SK-N-SH (cell line): ENCODE data around the gene TXNDC11.

ENCODE experiments used
- FOXJ3 ChIP-seq: sonication (generic); formaldehyde crosslinking; IDR thresholded peaks from 2 replicates; pipeline ENCODE4 v1.5.1; 2020; ENCODE audit warnings: mild to moderate bottlenecking, missing genetic modification reagents
- GABPA ChIP-seq: IDR thresholded peaks from 2 replicates; pipeline ENCODE4 v1.4.0; 2012; ENCODE audit warnings: low read depth, mild to moderate bottlenecking
- POLR2AphosphoS5 ChIP-seq: IDR thresholded peaks from 2 replicates; pipeline ENCODE4 v1.6.1; 2012; ENCODE audit warnings: low read depth, low read length
- RAD21 ChIP-seq: IDR thresholded peaks from 2 replicates; pipeline ENCODE4 v1.6.1; 2012; ENCODE audit warnings: mild to moderate bottlenecking, low read length
- RFX5 ChIP-seq: IDR thresholded peaks from 2 replicates; pipeline ENCODE4 v1.6.1; 2012; ENCODE audit warnings: mild to moderate bottlenecking, improper control_type of control experiment, low read length
- SMC3 ChIP-seq: IDR thresholded peaks from 2 replicates; pipeline ENCODE4 v1.6.1; 2012; ENCODE audit warnings: low read depth, low read length, improper control_type of control experiment
- TF ChIP-seq, protein P1 (sequence below): fragments of 200-600 bp; sonication (generic); IDR thresholded peaks from 2 replicates; pipeline ENCODE4 v1.6.1; 2017; ENCODE audit warnings: antibody characterized with exemption, mild to moderate bottlenecking, moderate library complexity
- TF ChIP-seq, protein P2 (sequence below): IDR thresholded peaks from 2 replicates; pipeline ENCODE4; 2012
- TF ChIP-seq, protein P3 (sequence below): IDR thresholded peaks from 2 replicates; pipeline ENCODE4 v1.6.1; 2012; ENCODE audit warnings: mild to moderate bottlenecking, low read depth, low read length, moderate library complexity
- TF ChIP-seq, protein P4 (sequence below): IDR thresholded peaks from 2 replicates; pipeline ENCODE4 v1.4.0; 2012; ENCODE audit warnings: low read depth, borderline replicate concordance
- TF ChIP-seq, protein P5 (sequence below): IDR thresholded peaks from 2 replicates; pipeline ENCODE4 v1.4.0; 2012; ENCODE audit warnings: low read depth

DNA sequence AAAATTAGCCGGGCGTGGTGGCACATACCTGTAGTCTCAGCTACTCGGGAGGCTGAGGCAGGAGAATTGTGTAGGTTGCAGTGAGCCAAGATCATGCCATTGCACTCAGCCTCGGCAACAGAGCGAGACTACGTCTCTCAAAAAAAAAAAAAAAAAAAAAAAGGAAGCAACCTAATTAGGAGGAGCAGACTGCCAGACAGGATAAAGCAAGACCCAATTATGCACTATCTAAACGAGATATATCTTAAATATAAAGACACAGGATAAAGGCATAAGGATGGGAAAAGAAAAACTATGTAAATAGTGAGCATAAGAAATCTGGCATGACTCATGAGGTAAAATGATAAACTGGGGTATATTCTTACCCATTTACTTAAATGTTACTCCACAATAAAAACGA lies 4.9 kb downstream of the TXNDC11 start:
- TF ChIP-seq FOXJ3 (CRISPR knock-in tag) (no peak), GABPA (no peak), POLR2AphosphoS5 (no peak), RAD21 (no peak), SMC3 (no peak), RFX5 (no peak)
- TF ChIP-seq, protein P1, sequence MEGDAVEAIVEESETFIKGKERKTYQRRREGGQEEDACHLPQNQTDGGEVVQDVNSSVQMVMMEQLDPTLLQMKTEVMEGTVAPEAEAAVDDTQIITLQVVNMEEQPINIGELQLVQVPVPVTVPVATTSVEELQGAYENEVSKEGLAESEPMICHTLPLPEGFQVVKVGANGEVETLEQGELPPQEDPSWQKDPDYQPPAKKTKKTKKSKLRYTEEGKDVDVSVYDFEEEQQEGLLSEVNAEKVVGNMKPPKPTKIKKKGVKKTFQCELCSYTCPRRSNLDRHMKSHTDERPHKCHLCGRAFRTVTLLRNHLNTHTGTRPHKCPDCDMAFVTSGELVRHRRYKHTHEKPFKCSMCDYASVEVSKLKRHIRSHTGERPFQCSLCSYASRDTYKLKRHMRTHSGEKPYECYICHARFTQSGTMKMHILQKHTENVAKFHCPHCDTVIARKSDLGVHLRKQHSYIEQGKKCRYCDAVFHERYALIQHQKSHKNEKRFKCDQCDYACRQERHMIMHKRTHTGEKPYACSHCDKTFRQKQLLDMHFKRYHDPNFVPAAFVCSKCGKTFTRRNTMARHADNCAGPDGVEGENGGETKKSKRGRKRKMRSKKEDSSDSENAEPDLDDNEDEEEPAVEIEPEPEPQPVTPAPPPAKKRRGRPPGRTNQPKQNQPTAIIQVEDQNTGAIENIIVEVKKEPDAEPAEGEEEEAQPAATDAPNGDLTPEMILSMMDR = no peak
- TF ChIP-seq, protein P2, sequence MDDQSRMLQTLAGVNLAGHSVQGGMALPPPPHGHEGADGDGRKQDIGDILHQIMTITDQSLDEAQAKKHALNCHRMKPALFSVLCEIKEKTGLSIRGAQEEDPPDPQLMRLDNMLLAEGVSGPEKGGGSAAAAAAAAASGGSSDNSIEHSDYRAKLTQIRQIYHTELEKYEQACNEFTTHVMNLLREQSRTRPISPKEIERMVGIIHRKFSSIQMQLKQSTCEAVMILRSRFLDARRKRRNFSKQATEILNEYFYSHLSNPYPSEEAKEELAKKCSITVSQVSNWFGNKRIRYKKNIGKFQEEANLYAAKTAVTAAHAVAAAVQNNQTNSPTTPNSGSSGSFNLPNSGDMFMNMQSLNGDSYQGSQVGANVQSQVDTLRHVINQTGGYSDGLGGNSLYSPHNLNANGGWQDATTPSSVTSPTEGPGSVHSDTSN = no peak
- TF ChIP-seq, protein P3, sequence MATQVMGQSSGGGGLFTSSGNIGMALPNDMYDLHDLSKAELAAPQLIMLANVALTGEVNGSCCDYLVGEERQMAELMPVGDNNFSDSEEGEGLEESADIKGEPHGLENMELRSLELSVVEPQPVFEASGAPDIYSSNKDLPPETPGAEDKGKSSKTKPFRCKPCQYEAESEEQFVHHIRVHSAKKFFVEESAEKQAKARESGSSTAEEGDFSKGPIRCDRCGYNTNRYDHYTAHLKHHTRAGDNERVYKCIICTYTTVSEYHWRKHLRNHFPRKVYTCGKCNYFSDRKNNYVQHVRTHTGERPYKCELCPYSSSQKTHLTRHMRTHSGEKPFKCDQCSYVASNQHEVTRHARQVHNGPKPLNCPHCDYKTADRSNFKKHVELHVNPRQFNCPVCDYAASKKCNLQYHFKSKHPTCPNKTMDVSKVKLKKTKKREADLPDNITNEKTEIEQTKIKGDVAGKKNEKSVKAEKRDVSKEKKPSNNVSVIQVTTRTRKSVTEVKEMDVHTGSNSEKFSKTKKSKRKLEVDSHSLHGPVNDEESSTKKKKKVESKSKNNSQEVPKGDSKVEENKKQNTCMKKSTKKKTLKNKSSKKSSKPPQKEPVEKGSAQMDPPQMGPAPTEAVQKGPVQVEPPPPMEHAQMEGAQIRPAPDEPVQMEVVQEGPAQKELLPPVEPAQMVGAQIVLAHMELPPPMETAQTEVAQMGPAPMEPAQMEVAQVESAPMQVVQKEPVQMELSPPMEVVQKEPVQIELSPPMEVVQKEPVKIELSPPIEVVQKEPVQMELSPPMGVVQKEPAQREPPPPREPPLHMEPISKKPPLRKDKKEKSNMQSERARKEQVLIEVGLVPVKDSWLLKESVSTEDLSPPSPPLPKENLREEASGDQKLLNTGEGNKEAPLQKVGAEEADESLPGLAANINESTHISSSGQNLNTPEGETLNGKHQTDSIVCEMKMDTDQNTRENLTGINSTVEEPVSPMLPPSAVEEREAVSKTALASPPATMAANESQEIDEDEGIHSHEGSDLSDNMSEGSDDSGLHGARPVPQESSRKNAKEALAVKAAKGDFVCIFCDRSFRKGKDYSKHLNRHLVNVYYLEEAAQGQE = no peak
- TF ChIP-seq, protein P4, sequence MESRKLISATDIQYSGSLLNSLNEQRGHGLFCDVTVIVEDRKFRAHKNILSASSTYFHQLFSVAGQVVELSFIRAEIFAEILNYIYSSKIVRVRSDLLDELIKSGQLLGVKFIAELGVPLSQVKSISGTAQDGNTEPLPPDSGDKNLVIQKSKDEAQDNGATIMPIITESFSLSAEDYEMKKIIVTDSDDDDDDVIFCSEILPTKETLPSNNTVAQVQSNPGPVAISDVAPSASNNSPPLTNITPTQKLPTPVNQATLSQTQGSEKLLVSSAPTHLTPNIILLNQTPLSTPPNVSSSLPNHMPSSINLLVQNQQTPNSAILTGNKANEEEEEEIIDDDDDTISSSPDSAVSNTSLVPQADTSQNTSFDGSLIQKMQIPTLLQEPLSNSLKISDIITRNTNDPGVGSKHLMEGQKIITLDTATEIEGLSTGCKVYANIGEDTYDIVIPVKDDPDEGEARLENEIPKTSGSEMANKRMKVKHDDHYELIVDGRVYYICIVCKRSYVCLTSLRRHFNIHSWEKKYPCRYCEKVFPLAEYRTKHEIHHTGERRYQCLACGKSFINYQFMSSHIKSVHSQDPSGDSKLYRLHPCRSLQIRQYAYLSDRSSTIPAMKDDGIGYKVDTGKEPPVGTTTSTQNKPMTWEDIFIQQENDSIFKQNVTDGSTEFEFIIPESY = no peak
- TF ChIP-seq, protein P5, sequence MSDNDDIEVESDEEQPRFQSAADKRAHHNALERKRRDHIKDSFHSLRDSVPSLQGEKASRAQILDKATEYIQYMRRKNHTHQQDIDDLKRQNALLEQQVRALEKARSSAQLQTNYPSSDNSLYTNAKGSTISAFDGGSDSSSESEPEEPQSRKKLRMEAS = no peak
